Measurements from ENCODE around the gene C2orf72. TPM values are rescaled to one million over a fixed set of nuclear protein-coding genes. Genes with fewer than 3 reads are reported as not detected.

Gene C2orf72
- total RNA-seq, 1 donor from 2014 or later: 125 TPM

- no peak for ATAC-seq
- DNase-seq (ENCODE audit: low spot score): no peak
These were observed 3.9 kb downstream of the C2orf72 start for GRCh38 chr2:231041061-231041689.

- no peak for ATAC-seq
These were observed 6.5 kb downstream of the C2orf72 start for GRCh38 chr2:231043796-231044195.

DNA sequence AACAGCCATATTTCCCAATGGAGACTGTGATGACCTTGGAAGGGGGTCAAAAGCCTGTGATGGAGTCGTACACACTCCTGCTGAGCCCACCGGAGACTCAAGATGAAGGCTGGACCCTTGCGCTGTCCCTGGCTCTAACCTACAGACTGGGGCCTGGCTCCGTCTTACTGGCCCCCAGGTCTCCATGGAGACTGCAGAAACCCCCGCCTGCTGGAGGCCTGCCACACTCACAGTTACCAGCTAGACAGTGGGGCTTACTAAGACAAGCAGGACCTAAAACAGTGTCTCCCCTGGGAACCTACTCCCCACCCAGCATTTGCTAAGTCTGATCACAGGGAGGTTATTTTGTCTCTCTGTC, 9.6 kb downstream of the C2orf72 start:
- DNase-seq (ENCODE audit: low spot score): no peak
- no peak for ATAC-seq

More at GRCh38 chr2:231043796-231044195, 6.5 kb downstream of the C2orf72 start:
- DNase-seq (ENCODE audit: low spot score): no peak

DNA sequence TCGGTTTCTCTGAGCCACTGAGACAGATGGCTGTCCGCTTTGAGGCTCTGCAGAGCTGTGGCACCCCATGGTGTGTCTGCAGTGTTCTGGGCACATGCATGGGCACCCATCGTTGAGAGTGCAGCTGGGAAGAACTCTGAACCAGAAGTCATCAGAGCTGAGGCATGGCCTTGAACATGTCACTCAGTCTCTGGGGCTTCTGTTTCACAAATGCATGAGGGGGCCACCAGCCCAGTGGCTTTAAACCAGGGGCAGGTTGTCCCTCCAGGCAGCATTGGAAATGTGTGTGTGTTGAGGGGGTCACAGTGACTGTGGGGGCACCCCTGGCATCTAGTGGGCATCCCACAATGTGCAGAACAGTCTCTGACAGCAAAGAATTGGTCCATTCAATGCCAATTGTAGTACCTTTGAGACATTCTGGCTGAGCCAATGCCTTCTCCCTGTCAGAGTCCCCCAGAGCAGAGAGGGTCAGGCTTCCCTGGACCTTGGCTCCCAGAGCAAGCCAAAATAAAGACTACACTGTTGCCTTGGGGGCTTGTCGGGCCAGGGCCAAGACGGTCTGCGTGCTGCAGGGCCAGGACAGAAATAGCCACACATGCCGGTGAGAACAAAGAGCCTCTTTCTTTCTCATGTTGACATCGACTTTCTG, 10.1 kb downstream of the C2orf72 start:
- DNase-seq (ENCODE audit: low spot score): no peak
- ATAC-seq: peak; percentile 2

DNA sequence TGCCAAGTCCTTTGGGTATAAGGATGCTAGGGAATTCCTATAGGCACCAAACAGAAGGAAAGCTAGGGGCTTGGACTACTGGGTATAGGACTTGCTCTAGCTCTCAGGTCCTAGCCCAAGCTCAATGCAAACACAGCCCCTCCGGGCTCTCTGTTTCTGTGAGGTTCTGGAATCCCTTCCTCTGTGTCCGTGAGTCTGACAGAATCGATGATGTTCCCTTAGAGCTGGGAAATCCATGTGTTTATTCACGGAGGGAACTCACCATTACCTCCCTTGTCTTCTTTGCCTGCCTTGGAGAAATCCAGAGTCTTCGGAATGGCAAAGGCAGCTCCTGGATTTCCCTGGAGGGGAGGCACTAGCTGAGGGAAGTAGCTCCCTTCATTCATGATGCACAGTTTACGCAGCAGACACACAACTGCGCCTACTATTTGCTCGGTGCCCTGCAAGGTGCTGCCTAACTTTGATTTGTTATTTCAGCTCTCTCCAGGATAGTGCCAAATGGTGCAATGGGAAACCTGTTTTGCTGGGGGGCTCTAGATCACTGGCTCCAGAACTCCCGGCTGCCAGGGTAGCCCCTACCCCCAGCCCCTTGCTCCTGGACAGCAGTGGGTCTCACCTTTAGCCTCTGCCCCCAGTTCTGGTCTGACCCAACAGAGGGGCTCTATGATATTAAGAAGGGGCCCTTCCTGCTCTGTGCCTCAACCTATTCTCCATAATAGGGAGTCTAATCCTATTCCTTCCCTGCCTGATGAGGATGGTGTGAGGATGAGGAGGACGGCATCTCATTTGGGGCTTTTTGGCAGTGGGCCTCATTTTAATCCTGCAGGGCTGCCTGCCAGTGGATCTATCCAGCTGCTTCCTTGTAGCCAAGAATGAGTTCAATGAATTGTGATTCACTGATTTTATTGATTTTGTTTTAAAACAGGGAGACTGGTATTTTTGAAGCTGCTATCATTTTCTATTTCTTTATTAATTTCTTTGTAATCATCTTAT, 10.9 kb downstream of the C2orf72 start:
- no peak for DNase-seq (ENCODE audit: low spot score)
- peak; percentile 4 for ATAC-seq

DNA sequence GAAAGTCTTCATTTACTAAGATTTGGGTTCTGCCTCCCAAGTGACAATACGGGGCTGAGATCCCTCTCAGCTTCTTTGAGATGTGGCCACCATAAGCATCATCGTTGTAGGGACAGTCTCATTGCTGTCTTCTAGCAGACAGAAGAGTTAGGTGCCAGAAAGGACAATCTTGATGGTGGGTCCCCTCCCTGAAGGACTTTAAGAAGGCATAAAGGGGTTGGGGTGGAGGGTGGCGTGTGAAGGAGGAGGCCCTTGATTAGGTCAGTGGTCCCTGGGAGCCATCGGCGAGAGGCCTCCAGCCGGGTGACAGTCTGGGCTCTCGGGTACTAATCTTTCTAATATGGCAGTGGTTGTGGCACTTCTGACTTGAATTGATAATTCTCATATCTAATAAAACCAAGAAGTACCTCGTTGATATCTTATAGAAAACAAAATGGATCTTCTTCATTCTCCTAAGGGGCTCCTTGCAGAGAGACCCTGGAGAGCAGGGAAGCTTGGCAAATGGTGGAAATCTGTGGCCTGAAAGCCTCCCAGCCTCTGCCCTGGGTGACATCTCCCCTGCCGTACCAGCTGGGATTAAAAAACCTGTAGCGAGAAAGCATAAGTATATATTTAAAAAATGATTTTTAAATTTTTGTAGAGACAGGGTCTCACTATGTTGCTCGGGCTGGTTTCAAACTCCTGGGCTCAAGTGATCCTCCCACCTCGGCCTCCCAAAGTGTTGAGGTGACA, 12.1 kb downstream of the C2orf72 start:
- no peak for DNase-seq (ENCODE audit: low spot score)

GRCh38 chr2:231050018-231050901, 12.9 kb downstream of the C2orf72 start:
- peak; percentile 97 for DNase-seq (ENCODE audit: low spot score)
- peak; percentile 65 for ATAC-seq

More for the DNA sequence above, 12.1 kb downstream of the C2orf72 start:
- ATAC-seq: no peak

GRCh38 chr2:231051116-231051515, 13.8 kb downstream of the C2orf72 start:
- DNase-seq (ENCODE audit: low spot score) (peak; percentile 88), ATAC-seq (peak; percentile 31)

DNA sequence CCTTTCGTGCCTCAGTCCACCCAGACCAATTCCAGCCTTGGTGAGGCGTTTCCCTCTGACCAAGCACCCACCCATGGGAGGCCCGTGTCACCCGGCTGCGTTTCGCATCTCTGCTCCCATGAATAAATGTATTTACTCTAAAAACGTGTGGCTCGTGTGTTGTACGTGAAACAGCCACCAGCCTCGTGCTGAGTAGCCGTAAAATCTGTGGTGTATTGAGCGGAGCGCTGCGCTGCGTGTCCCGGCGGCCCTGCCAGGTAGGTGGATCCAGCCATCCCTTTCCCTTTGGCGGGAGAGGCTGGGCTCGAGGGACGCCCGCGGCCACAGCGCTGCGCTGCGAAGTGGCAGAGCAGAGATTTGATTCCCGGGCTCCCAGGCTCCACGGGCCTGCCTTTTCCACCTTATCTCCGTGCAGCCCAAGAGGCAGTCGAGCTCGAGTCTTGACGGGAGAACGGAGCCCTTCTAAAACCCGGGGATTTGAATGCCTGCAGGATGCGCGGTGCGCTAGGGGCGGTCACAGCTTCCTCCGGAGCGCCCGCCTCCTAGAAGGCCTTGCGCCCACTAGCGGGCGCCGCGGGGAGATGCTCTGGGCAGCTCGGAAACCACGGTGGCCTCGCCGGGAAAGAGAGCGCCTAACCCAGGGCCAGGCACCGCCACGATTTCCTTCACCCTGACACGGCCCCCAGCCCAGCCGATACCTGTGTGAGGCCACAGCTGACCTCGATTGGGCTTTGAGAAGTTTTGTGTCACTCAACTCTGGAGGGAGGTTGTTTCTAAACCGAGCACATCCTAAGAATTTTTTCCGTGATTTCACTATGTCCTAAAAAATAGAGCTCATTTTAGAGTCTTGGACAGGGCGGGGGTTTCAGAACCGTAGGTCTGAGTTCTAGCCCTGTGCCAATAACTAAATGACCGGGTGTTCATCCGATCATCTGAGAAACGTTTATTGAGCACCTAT, 15.4 kb downstream of the C2orf72 start:
- ATAC-seq (peak; percentile 62), DNase-seq (ENCODE audit: low spot score) (peak; percentile 86)

DNA sequence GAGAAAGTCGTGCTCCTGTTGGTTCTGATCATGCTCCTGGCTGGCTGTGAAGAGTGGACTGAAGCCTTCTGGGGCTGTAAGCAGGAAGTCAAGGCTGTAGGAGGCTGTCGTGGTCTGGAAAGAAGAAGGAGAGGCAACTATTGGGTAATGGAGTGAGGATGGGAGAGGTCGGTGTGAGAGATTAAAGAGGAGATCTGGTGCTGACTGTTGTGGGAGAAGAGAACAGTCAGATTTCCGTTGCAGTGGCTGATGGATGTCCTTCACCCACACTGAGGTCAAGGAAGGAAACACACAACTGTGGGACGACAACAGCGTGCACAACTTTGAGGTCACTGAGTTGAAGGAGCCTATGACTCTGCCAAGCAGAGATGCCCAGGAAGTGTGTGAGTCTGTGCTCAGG, 16.5 kb downstream of the C2orf72 start:
- no peak for DNase-seq (ENCODE audit: low spot score)
- no peak for ATAC-seq

- ATAC-seq: peak; percentile 80
- DNase-seq (ENCODE audit: low spot score): peak; percentile 91
These were observed 19.4 kb downstream of the C2orf72 start, which contains the start of gene PSMD1 for GRCh38 chr2:231056453-231057416. PSMD1 (plus strand) TSS chr2:231056867; CDS start chr2:231057026, 159 bp downstream.

DNA sequence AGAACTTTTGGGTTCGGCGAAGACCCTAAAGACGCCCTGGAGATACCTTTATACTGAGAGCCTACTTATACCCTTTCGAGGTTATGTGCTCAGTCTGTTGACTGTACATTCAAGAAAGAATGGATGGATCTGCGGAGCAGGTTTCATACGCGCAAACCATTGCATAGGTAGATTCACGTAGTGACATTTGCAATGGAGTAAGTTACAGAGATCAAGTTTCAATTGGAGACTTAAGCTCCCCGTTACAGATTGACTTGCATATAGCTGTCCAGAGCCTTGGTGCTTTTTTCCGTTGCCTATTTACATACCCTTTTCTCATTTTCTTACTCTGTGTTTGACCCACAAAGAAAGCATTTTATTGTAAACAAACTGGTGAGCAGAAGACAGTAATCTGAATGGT, 20.3 kb downstream of the C2orf72 start:
- ATAC-seq: no peak
- no peak for DNase-seq (ENCODE audit: low spot score)

GRCh38 chr2:231058761-231059550, 21.6 kb downstream of the C2orf72 start:
- ATAC-seq (peak; percentile 8), DNase-seq (ENCODE audit: low spot score) (no peak)

GRCh38 chr2:231059756-231060155, 22.4 kb downstream of the C2orf72 start:
- DNase-seq (ENCODE audit: low spot score): no peak
- no peak for ATAC-seq

GRCh38 chr2:231062776-231063175, 25.5 kb downstream of the C2orf72 start:
- DNase-seq (ENCODE audit: low spot score) (no peak), ATAC-seq (no peak)

GRCh38 chr2:231063347-231063746, 26.0 kb downstream of the C2orf72 start:
- ATAC-seq: no peak
- no peak for DNase-seq (ENCODE audit: low spot score)

DNA sequence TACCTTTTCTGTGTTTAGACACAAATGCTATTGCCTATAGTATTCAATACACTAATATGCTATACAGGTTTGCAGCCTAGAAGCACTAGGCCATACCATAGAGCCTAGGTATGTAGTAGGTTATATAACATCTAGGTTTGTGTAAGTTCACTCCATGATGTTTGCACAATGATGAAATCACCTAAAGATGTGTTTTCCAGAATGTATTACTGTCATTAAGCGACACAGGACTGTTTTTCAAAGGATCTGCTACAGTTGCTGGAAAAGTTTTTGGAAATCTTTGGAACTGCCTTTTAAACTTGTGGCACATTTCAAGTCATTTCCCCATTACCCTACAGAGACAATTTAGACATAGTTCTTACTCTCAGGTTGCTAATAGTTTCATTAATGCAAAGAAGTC, 28.6 kb downstream of the C2orf72 start:
- no peak for DNase-seq (ENCODE audit: low spot score)
- ATAC-seq: no peak

Measured in left lobe of liver (tissue), 2 donors.